HEK293 (cell line): ENCODE measurements around the gene CHMP1B.

Experiments used
- CTCF ChIP-seq: fragments of 450-650 bp; formaldehyde crosslinking; IDR thresholded peaks from 2 replicates; pipeline ENCODE4 v1.5.1; 2016; ENCODE audit warnings: missing biosample characterization, missing genetic modification characterization
- KLF17 ChIP-seq: fragments of 450-650 bp; formaldehyde crosslinking; IDR thresholded peaks from 2 replicates; pipeline ENCODE4 v1.5.1; 2016; ENCODE audit warnings: missing biosample characterization, missing genetic modification characterization
- REST ChIP-seq: fragments of 450-650 bp; formaldehyde crosslinking; IDR thresholded peaks from 2 replicates; pipeline ENCODE4 v1.5.1; 2016; ENCODE audit warnings: missing biosample characterization, missing genetic modification characterization
- TSHZ1 ChIP-seq: fragments of 450-650 bp; formaldehyde crosslinking; IDR thresholded peaks from 2 replicates; pipeline ENCODE4 v1.5.1; 2016; ENCODE audit warnings: missing biosample characterization, missing genetic modification characterization, borderline replicate concordance
- YY1 ChIP-seq: fragments of 450-650 bp; formaldehyde crosslinking; IDR thresholded peaks from 2 replicates; pipeline ENCODE4 v1.5.1; 2018; ENCODE audit warnings: missing biosample characterization, missing genetic modification characterization
- ZNF138 ChIP-seq: fragments of 450-650 bp; formaldehyde crosslinking; IDR thresholded peaks from 2 replicates; pipeline ENCODE4 v1.5.1; 2016; ENCODE audit warnings: missing biosample characterization, missing genetic modification characterization, borderline replicate concordance
- ZNF274 ChIP-seq, 2 experiments: fragments of 200-500 bp in 1 of 2; fragments of 450-650 bp in 1 of 2; sonication (Bioruptor generic) in 1 of 2; formaldehyde crosslinking in 1 of 2; IDR thresholded peaks; 2 replicates each; pipeline versions ENCODE4 v1.5.1 to v1.6.1; 2014 to 2016; ENCODE audit warnings: borderline replicate concordance in 1 of 2, inconsistent platforms in 1 of 2, low read length in 1 of 2, missing biosample characterization in 1 of 2, missing genetic modification characterization in 1 of 2
- ZNF292 ChIP-seq: fragments of 450-650 bp; formaldehyde crosslinking; IDR thresholded peaks from 2 replicates; pipeline ENCODE4 v1.5.1; 2016; ENCODE audit warnings: low read depth, missing biosample characterization, missing genetic modification characterization, borderline replicate concordance
- ZNF398 ChIP-seq: fragments of 450-650 bp; formaldehyde crosslinking; IDR thresholded peaks from 2 replicates; pipeline ENCODE4 v1.5.1; 2017; ENCODE audit warnings: missing biosample characterization, missing genetic modification characterization
- ZNF600 ChIP-seq: fragments of 450-650 bp; formaldehyde crosslinking; IDR thresholded peaks from 2 replicates; pipeline ENCODE4 v1.5.1; 2016; ENCODE audit warnings: missing biosample characterization, missing genetic modification characterization
- ZNF610 ChIP-seq: fragments of 450-650 bp; formaldehyde crosslinking; IDR thresholded peaks from 2 replicates; pipeline ENCODE4 v1.5.1; 2016; ENCODE audit warnings: missing biosample characterization, missing genetic modification characterization, borderline replicate concordance
- ZNF629 ChIP-seq: fragments of 450-650 bp; formaldehyde crosslinking; IDR thresholded peaks from 2 replicates; pipeline ENCODE4 v1.5.1; 2017; ENCODE audit warnings: missing biosample characterization, missing genetic modification characterization
- ZNF654 ChIP-seq: fragments of 450-650 bp; formaldehyde crosslinking; IDR thresholded peaks from 2 replicates; pipeline ENCODE4 v1.5.1; 2016; ENCODE audit warnings: low read depth, missing biosample characterization, missing genetic modification characterization
- ZNF664 ChIP-seq: fragments of 450-650 bp; formaldehyde crosslinking; IDR thresholded peaks from 2 replicates; pipeline ENCODE4 v1.5.1; 2016; ENCODE audit warnings: missing biosample characterization, missing genetic modification characterization

- TF ChIP-seq ZNF610 (tag by site-specific recombination) (no peak), TSHZ1 (tag by site-specific recombination) (no peak), ZNF600 (tag by site-specific recombination) (no peak), ZNF629 (tag by site-specific recombination) (peak; percentile 51; the same call in 1 of the 2 replicates), ZNF664 (no peak), ZNF398 (tag by site-specific recombination) (no peak), ZNF274 (IDR thresholded peaks at IDR 0.05; ENCODE audit: low read length) (no peak), ZNF274 (tag by site-specific recombination; IDR thresholded peaks at IDR 0.05; ENCODE audit: borderline replicate concordance) (no peak), CTCF (no peak), REST (tag by site-specific recombination) (no peak), YY1 (no peak), ZNF138 (tag by site-specific recombination) (no peak), ZNF654 (tag by site-specific recombination) (no peak), ZNF292 (tag by site-specific recombination) (no peak), KLF17 (no peak)
These were observed 36.3 kb downstream of the CHMP1B start for GRCh38 chr18:11887328-11888128.
